ENCODE data around the gene TINAGL1. TPM values are rescaled to one million over a fixed set of nuclear protein-coding genes. Genes with fewer than 3 reads are reported as not detected.

Gene TINAGL1
- total and polyA plus RNA-seq, 10 of the 15 experiments (the other 5 are each of a cell fraction or from before 2014, with no cell fraction given): 0.20 to 0.49 (median 0.23) TPM; not detected in 7

DNA sequence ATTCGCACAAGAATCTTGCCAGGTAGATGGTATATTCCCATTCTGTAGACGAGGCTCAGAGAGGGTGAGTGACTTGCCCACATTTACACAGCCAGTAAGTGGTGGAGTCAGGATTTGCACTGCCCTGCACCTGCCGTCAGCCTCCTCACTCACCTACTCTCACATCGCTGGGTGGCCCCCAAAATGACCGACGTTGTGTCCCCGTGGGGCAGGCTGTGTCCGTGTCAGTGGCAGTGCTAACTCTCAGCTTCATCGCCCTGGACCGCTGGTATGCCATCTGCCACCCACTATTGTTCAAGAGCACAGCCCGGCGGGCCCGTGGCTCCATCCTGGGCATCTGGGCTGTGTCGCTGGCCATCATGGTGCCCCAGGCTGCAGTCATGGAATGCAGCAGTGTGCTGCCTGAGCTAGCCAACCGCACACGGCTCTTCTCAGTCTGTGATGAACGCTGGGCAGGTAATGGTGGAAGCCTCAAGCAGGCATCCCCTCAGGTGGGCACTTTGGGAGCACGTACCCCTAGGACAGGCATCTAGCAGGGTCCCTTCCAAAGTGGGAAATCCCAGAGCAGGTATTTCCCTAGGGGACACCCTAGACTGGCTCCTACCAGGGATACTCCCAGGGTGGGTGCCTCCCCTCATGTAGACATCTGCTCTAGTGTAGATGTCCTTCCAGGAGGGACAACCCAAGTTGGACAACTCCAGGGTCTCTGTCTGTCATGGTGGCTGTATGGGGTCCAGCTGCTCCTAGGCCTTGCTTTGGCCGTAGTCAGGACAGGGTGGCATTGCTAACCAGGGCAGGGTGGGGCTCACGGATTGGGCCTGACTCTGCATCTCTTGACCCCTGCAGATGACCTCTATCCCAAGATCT lies 44.5 kb downstream of the TINAGL1 start:
- ChIA-PET SMC1A (ENCODE audit: uncharacterized antibody, unreplicated experiment) (interaction anchor here (1.9 kb wide), 1 partner anchor 24 kb away, joined by 4 read pairs; no protein-coding TSS in a partner anchor), RAD21 (ENCODE audit: unreplicated experiment) (no interaction called here), CTCF (interaction anchor here (1.3 to 4.9 kb wide), 3 partner anchors 15 to 33 kb away, joined by 3 to 47 read pairs (median 4); no protein-coding TSS in a partner anchor), POLR2A (no interaction called here)
- no peaks in the 10 kb centered on the region for H3K9me3 ChIP-seq (replicated peaks; ENCODE audit: control insufficient read depth, insufficient read depth, low read length)
- H2AFZ ChIP-seq (ENCODE audit: control insufficient read depth, low read depth, low read length): no peak overlapping the region
- H3K27ac ChIP-seq (ENCODE audit: control insufficient read depth, insufficient read depth): no peak overlapping the region
- 70% methylated on average over 20 of the region's 20 CpGs for WGBS (ENCODE audit: insufficient coverage, insufficient replicate concordance, low lambda C conversion rate, missing lambda C conversion rate)
- H4K20me1 ChIP-seq (ENCODE audit: control insufficient read depth, insufficient read depth): no peaks in the 10 kb centered on the region
- no peak overlapping the region for H3K4me3 ChIP-seq
- FAIRE-seq: no peak
- no peak overlapping the region for H3K9ac ChIP-seq (ENCODE audit: control insufficient read depth, insufficient read depth, low read length)
- H3K27me3 ChIP-seq (replicated peaks in 1 of 2; ENCODE audit: control insufficient read depth in 2 of 2, insufficient read depth in 2 of 2, low read length in 1 of 2): no peaks in the 10 kb centered on the region; a peak in 2 of 4 replicates
- H3K79me2 ChIP-seq (ENCODE audit: control insufficient read depth, insufficient read depth, low read length): no peaks in the 10 kb centered on the region
- no peak for ATAC-seq
- intact Hi-C loops (cut with micrococcal nuclease; ENCODE audit: unreplicated experiment): no loop called here
- DNase-seq (ENCODE audit: low read depth, low spot score): no peak
- TF ChIP-seq RFX5 (IDR thresholded peaks at IDR 0.05; ENCODE audit: low read depth, low read length) (no peak), SRF (IDR thresholded peaks at IDR 0.05; ENCODE audit: low read depth in 2 of 2, low read length in 2 of 2) (no peak), STAT3 (IDR thresholded peaks at IDR 0.05; ENCODE audit: low read depth, low read length) (no peak), SP1 (IDR thresholded peaks at IDR 0.05; ENCODE audit: low read depth, low read length) (no peak), NR2C2 (IDR thresholded peaks at IDR 0.05; ENCODE audit: borderline replicate concordance, control insufficient read depth, insufficient read length, low read depth) (no peak), KAT2A (conservative IDR thresholded peaks at IDR 0.05; ENCODE audit: control insufficient read depth, low read depth, low read length) (no peak), JUND (IDR thresholded peaks at IDR 0.05; ENCODE audit: low read depth, low read length) (no peak), KLF5 (IDR thresholded peaks at IDR 0.05; ENCODE audit: partially characterized antibody) (no peak), SMAD5 (IDR thresholded peaks at IDR 0.05; ENCODE audit: low read depth) (no peak), CHD1 (IDR thresholded peaks at IDR 0.05; ENCODE audit: low read depth, low read length) (no peak), NFXL1 (IDR thresholded peaks at IDR 0.05; ENCODE audit: borderline replicate concordance) (no peak), ZNF384 (IDR thresholded peaks at IDR 0.05; ENCODE audit: borderline replicate concordance, low read depth, low read length) (no peak), CREB1 (IDR thresholded peaks at IDR 0.05; ENCODE audit: low read depth) (no peak), MTA3 (IDR thresholded peaks at IDR 0.05; ENCODE audit: borderline replicate concordance, low read length) (no peak), CHD2 (IDR thresholded peaks at IDR 0.05; ENCODE audit: borderline replicate concordance, low read depth, low read length) (no peak), RBBP5 (conservative IDR thresholded peaks at IDR 0.05) (no peak)
- TF ChIP-seq, protein P1, sequence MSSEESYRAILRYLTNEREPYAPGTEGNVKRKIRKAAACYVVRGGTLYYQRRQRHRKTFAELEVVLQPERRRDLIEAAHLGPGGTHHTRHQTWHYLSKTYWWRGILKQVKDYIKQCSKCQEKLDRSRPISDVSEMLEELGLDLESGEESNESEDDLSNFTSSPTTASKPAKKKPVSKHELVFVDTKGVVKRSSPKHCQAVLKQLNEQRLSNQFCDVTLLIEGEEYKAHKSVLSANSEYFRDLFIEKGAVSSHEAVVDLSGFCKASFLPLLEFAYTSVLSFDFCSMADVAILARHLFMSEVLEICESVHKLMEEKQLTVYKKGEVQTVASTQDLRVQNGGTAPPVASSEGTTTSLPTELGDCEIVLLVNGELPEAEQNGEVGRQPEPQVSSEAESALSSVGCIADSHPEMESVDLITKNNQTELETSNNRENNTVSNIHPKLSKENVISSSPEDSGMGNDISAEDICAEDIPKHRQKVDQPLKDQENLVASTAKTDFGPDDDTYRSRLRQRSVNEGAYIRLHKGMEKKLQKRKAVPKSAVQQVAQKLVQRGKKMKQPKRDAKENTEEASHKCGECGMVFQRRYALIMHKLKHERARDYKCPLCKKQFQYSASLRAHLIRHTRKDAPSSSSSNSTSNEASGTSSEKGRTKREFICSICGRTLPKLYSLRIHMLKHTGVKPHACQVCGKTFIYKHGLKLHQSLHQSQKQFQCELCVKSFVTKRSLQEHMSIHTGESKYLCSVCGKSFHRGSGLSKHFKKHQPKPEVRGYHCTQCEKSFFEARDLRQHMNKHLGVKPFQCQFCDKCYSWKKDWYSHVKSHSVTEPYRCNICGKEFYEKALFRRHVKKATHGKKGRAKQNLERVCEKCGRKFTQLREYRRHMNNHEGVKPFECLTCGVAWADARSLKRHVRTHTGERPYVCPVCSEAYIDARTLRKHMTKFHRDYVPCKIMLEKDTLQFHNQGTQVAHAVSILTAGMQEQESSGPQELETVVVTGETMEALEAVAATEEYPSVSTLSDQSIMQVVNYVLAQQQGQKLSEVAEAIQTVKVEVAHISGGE (CRISPR knock-in tag; IDR thresholded peaks at IDR 0.05): no peak
- in situ Hi-C loops (cut with MboI): no loop called here
- H3K4me1 ChIP-seq (ENCODE audit: control insufficient read depth, insufficient read depth, low read length): no peaks in the 10 kb centered on the region; the same call in none of the 2 replicates
- no peak overlapping the region for H3K4me2 ChIP-seq (ENCODE audit: control insufficient read depth, insufficient read depth)
- BruUV-seq (replicated peaks): no TSS peak
- no peaks in the 10 kb centered on the region; a peak in 2 of 4 replicates for H3K36me3 ChIP-seq (ENCODE audit: control insufficient read depth in 2 of 2, insufficient read depth in 2 of 2, low read length in 1 of 2)

All from GM12878 (cell line).